HG02642 (cell line): ENCODE results near the gene RAP2A.

Source experiments
- ATAC-seq: cut with Tn5 transposase; IDR thresholded peaks from one replicate; pipeline ENCODE4 v1.9.1; 2021; ENCODE audit warnings: mild to moderate bottlenecking; ENCODE audit not compliant: unreplicated experiment, poor library complexity

RAP2A gene

DNA sequence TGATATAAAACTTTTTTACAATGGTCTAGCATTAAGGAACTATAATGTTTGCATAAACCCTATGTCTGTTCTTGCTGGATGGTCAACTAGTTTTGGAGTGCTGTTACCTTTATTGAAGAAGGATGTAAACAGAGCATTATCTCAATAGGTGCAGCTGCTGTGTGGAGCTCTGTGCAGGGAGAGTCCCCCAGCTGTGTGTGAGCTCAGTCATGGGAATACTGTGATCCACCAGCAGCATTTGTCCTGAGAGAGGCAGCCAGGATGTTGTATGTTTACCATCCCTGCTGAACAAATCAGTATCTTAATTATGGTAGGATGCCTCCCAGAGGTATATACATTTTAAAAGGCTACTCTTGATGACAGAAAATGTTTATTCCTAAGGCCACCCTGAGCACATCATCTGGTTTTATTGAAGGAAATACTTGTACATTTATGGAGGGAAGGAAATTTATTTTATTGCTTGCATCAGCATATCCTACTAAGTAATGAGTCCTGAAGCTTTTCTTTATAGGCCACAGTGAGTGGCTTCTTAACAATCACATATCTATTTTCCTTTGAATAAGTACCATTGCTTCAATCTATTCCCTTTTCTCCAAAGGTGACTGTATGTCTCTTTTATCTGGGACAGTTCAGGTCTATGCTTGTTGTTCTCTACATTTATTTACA lies 11.7 kb downstream of the RAP2A start:
- no peak for ATAC-seq

GRCh38 chr13:97446448-97446847 lies 12.5 kb downstream of the RAP2A start:
- no peak for ATAC-seq

DNA sequence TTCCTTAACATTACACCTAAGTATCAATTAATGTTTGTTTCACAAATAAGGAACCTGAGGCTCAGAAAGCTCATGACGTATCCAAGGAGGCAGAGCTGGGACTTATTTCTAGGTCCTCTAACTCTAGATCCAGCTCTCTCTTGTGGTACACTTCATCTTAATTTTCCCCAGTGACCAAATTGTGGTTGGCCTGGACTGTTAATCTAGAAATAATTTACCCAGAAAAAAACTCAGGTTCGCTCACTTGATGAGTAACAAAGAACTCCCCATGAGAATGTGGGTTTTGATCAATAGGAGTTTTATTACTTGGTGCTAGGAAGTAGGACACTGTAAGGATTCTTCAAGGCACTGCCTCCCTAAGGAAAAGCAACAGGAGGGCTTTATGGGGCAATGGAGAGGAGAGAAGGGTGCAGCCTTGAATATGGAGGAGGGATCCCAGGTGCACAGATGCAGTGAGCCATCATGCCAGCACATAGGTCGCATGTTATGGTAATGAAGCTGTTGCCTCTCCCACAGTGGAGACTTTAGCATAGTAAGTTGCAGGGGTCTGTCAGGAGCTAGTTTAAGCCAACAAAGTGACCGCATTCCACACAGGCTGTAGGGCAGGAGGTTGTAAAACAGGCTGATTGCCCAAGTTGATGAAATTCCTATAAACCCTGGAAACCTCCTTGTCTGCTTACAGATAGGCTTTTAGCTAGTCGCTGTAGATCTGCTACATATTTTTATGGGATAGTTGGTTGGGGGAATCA lies 14.7 kb downstream of the RAP2A start:
- peak; percentile 77 for ATAC-seq

DNA sequence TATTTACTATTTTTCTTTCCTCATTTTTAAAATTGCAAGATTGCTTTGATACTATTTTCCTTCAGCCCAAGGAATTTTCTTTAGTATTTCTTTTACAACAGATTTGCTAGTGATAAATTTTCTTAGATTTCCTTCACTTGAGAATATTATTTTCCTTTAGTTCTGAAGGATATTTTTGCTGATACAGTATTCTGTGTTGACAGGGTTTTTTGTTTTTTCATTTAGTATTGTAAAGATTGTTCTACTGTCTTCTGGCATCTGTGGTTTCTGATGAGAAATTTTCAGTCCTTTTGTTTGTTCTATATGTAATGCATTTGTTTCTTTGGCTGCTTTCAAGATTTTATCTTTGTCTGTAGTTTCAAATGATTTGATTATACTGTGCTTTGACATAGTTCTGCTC lies 20.7 kb downstream of the RAP2A start:
- ATAC-seq: no peak

DNA sequence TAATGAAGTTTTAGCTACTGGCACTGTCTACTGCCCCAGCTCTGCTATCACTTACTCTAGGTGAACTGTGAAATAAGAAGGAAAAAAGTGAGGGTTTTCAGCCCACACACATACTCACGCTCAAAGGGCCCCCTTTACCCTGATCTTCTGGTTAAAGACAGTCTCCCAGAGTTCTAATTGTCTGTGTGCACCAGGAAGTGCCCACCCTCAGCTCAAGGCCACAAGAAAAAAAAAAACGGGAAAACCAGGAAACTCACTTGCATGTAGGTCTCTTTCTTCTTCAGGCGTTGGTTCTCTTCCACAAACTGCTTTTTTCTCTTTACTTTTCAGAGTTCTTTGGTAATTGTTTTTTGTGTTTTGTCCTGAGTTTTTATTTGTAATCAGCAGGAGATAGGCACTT lies 22.1 kb downstream of the RAP2A start:
- no peak for ATAC-seq

DNA sequence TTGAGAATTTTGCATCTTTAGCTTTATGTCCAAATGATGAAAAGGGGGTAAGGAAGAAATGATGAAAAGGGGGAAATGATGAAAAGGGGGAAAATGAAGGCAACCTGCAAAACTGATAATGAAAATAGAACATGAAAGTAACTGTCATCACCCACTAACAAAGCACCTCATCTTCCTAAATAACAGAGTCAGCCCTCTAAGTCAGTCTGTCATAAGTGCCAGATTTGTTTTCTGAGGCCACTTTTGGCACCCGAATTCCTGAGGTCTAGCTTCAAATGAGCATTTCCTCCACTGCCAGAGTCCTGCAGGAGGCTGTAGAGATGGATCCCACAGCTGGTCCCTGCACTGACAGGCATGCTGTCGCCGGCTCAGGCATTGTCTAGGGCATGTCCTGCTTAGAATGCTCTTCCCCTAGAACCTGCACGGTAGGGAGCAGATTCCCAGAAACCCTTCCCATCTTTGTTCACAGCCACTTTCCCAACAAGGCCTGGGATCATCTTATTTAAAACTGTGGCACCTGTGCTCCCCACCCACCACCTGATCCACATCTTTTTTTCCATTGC lies 25.3 kb downstream of the RAP2A start:
- ATAC-seq: no peak

- ATAC-seq: peak; percentile 94
Measured at GRCh38 chr13:97460004-97460775, 26.2 kb downstream of the RAP2A start.

GRCh38 chr13:97460853-97461252 lies 26.9 kb downstream of the RAP2A start:
- ATAC-seq: no peak

GRCh38 chr13:97464561-97464960 lies 30.6 kb downstream of the RAP2A start:
- no peak for ATAC-seq

- no peak for ATAC-seq
Measured at GRCh38 chr13:97466722-97467121, 32.8 kb downstream of the RAP2A start.

- ATAC-seq: no peak
Measured at GRCh38 chr13:97468331-97468730, 34.4 kb downstream of the RAP2A start.

GRCh38 chr13:97471711-97472110 lies 37.7 kb downstream of the RAP2A start:
- no peak for ATAC-seq

- ATAC-seq: no peak
Measured at GRCh38 chr13:97474349-97474980, 40.5 kb downstream of the RAP2A start.

- no peak for ATAC-seq
Measured at GRCh38 chr13:97475011-97475410, 41.0 kb downstream of the RAP2A start.

- ATAC-seq: no peak
Measured at GRCh38 chr13:97477844-97478243, 43.9 kb downstream of the RAP2A start.

DNA sequence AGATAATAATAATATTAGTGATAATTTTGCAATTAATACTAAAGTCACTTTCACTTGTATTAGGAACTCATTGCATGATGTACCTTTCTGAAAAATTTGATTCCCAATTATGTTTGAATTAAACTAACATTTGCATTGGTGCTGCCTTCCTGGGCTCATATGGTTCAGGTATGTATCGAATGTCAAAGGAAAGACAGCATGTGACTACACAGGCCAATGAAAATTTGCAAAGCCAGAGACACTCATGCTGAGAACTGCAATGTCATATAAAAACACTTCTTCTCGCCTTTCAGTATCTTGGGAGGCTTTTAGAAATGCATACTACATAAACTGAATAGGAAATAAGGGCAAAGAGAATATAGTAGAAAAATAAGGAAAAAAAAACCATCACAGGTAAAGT lies 44.3 kb downstream of the RAP2A start:
- ATAC-seq: no peak

DNA sequence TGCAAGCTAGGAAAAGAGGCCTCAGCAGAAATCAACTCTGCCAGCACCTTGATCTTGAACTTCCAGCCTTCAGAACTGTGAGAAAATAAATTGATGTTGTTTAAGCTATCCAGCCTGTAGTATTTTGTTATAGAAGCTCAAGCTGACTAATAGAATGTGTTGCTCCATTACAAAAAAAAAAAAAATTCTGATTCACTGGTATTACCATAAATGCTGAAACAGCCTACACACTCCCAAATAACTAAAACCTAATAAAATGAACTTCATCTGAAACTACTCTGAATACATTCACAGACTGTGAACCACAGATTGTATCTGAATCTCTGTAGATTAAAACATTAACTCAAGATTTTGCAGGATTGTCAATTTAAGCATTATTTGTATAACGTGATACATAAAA lies 49.5 kb downstream of the RAP2A start:
- no peak for ATAC-seq

DNA sequence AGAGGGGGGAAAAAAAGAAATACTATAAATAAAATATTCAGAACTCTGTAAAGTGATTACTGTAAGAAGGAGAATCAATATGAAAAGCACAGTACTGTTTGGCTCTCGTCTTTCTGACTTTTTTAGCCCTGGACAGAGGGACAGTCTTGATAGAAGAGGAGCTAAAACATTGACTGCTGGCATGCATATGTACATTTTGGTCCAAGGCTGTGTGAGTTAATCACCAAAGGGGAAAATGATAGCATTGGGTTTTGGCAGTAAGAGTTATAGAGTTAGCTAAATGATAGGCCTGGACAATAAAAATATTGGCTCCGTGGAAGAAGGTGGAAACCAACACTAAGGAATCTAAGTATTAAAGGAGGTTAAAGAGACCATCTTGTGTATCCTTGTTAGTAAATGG lies 50.3 kb downstream of the RAP2A start:
- no peak for ATAC-seq

DNA sequence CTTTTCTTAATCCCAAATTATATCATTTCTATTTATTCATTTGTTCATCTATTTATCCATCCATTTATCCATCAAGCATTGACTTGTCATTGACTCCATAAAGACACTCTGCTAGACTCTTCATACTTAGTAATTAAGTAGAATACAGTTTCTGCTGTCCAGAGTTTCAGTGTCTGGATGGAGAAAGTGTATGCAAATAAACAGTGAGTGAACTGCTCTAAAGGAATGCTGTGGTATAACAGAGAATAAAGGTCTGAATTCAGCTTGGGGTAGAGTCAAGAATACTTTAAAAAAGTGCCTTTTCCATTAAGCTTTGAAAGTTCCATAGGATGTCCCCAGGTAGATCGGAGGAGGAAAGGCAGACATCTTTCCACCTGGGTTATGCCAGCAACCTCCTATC lies 51.4 kb downstream of the RAP2A start:
- no peak for ATAC-seq

- no peak for ATAC-seq
Measured at GRCh38 chr13:97490702-97491307, 56.8 kb downstream of the RAP2A start.
